HG02763 (cell line): ENCODE results near the gene BTBD17.

ENCODE experiments used
- ATAC-seq: cut with Tn5 transposase; IDR thresholded peaks from one replicate; pipeline ENCODE4 v1.9.1; 2021; ENCODE audit warnings: mild to moderate bottlenecking, moderate library complexity; ENCODE audit not compliant: unreplicated experiment

BTBD17 gene

DNA sequence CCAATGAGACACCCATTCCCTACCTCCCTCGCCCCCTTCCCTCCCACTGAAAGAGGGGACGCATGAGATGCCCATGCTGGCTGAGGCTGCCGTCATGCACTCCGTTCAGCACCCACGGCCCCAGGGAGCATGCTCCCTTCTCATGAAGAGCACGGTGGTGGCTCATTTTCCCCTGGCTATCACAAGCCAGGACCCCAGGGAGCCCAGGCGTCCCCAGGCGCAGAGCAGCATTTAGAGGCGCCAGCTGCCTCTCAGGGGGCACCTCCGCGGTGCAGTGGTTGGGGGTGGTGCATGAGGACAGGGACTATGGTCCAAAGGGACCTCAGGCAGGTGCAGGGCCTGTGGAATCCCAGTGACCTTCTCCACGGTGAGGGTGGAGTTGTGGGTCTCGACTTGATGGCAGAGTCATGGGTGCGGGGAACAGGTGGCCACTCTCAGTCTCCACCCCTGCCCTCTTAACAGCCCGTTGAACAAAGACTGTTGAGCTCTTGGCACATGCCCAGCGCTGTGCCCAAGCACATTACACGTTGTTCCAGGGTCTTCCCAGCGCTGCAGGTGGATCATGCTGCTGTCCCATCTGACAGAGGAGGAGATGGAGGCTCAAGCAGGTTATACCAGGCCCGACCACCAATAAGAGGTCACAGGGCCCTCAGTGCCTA lies 22.0 kb downstream of the BTBD17 start:
- no peak for ATAC-seq

DNA sequence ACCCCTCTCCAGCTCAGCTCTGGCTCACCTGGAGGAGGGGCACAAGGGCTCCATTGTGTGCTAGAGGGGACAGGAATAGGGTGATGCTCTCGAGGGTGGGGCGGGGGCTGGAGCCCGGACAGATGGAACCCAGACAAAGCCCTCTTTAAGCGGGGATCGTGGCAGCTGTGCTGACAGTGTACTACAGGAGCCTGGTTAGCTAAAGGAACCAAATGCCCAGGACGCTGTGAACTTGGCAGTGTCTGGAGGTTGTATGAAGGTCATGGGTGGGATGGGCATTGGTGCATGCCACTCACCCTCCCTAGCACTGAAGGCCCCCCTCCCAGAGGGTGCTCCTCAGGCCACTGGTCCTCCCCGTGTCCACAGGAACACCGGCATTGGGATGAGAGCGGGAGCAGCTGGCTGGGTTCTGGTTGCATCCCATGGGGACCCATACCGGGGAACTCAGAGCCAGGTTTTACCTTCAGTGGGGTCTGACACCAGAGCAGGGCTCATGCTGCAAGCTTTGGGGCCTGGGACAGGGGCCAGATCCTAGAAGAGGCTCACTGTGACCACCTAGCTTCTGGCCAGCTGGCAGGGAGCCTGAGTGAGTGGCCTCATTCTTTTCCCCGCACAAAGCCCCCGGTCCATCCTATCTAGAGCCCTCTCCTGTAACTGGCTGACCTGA lies 23.7 kb downstream of the BTBD17 start:
- ATAC-seq = no peak

DNA sequence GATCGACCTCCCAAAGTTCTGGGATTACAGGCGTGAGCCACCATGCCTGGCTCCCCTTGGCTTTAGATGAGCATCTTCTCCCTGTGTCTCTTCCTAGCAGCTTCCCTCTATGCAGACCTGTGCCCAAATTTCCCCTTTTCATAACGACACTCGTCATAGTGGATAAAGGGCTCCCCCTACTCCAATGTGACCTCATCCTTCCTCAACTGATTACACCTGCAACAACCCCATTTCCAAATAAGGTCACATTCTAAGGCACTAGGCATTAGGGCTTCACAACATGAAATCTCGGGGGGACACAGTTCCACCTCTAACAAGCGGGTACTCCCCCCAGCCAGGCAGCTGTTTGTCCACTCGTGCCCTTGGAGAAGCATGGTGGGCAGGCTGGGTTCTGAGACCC lies 25.4 kb downstream of the BTBD17 start:
- no peak for ATAC-seq

DNA sequence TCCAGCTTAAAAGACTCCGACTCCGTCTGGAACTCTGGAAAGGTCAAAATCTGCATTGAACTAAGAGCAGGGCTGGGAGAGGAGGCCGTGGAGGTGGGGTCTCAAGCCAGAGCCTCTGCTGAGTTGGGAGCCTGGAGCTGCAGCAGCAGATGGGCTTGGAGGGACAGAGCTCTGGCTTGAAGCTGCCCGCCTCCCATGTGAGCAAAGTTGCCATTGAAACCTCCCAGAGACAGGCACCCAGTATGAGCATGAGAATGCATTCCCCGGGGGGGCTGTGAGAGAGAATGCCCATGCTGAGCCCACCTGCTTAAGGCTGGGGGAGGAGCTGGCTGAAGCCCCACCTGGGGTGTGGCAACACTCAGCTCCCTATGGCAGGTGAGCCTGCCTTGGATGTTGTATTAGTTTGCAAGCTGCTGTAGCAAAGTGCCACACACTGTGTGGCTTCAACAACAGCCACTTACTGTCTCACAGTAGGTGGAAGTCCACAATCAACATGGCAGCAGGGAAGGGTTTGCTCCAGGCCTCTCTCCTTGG lies 26.1 kb downstream of the BTBD17 start:
- no peak for ATAC-seq

DNA sequence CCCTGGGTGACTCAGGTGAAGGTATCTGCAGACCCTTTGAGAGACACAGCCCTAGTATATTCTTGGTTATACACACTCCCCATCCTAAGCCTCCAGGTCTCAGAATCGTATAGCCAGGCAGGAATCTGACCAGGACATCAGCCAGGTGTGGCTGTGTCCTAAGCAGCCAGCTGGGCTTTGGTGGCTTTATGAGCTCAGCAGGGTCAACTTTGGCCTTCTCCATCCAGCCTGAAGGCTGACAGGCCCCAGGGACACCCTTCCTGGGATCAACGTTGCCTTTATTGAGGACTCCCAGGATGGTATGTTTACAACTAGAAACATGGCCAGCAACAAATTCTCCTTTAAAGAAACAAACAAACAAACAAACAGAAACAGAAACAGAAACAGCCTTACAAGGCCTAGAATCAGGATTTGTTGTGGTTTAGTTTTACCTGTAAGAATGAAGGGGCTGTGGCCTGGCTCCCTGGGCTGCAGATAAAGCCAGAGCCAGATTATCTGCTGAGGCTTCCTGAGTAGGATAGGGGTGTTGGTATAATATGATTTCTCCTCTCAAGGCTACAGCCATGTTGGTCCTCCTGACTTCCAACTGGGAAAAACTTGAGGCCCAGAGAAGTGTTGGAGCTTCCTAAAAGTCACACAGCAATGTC lies 27.2 kb downstream of the BTBD17 start:
- ATAC-seq = no peak

DNA sequence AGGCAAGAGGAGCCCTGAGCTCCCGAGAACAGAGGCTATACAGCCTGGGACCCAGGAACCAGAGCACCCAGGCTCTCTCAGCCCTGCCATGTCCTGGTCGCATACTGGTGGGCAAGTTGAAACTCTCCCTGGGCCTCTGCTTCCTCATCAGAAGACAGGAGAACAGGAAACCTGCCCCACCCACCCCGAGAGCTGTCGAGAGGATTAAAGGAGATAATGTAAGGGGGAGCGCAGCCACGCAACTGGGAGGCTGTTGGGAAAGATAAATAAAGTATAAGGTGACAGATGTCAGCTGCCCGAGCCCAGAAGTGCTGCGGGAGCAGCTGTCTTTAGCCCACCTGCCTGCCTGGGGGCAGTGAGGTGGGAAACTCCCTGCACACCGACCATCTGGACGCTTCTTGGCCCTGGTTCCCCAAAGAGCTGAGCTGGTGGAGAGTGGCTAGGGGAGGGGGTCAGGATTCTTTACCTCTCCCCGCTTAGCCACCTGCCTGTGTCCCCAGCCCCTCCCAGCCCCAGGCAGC lies 28.8 kb downstream of the BTBD17 start:
- no peak for ATAC-seq

DNA sequence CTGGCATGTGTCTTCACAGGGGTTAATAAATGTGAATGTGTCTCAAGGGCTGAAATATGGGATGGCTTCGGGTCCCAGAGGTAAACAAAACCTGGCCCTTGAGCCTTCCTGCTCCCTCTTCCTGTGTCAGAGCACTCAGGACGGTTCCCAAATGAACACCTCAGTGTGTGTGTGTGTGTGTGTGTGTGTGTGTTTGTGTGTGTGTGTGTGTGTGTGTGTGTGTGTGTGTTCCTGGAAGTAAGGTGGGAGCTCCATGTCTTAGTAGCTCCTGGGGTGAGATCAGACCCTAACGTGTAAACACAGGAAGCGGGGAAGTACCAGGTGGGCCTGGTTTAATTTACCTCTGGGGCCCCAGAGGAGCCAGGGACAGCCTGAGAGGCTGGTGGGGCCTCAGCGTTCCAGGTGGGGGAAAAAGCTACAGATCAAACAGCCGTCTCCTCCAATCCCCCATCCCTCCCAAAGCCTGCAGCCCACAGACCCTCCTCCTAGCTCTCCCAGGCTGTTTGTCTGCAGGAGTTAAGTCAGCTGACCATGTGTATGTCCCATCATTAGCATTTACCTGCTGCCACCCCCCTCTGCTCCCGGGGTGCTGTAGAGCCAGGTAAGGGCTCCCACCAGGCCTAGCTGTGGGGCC lies 29.5 kb downstream of the BTBD17 start:
- ATAC-seq = no peak

DNA sequence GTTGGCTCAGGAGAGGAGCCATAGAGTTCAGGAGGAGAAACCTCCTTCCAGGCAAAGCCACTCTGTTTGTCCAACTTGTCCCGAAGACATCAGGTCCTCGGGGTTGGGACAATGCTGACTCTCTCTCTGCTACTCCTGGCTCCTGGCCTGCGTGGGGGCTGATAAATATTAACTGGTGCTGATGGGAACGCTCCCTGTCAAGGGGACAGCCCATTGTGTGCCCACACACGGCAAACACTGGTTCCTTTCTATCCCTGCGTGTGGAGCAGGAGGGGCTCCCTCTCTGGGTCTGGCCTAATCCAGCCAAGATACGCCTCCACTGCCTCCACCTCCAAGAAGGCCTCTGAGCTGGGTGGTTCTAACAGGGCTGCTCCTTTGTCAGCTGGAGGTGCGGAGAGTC lies 31.2 kb downstream of the BTBD17 start:
- no peak for ATAC-seq

DNA sequence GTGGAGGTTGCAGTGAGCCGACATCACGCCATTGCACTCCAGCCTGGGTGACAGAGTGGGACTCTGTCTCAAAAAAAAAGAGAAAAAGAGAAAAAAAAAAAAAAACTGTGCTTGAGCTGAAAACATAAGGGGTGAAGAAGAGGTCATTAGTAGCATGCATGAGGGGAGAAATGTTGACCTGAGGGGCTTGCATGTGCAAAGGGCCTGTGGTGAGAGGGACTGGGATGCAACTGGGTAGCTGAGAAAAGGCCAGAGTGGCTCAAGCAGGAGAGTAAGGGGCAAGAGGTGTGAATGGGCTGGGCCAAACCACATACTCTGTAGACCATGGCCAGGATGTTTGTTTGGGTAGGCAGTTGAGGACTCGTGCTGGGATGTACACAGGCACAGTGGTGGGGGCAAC lies 32.3 kb downstream of the BTBD17 start:
- no peak for ATAC-seq

DNA sequence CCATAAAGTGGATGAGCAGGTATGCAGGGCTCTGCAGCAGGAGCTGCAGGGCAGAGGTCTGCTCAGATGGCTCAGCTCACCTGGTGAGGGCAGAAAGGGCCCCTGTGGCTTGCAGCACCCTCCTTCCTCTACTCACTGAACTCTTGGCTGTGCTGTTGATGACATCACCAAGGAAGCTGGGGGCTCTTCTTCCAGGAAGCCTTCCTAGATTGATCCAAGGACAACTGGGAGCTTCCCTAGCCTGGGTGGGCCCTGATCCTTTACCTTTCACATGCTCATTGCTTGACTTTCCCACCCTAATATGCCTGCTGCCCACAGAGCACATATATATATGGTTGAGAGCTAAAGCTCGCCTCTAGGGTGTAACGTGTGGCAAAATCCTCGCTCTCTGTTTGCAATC lies 33.2 kb downstream of the BTBD17 start:
- no peak for ATAC-seq

DNA sequence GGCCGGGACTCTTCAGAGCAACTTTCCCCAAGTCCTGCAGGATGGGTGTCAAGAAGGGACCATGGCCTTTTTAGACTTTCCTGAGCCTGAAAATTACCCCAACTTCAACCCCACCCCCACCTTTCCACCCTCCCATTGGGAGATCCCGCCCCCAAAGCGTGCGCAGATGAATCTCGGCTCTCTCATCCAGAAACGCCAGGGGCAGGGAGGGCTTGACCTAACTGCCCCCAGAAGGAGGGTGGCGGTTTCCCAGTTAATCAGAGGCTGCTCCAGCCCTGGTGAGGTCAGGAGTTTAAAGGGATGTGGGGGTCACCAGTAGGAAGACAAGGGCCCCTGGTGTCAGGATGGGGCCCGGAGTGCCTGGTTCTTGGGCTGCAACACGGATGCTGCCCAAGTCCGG lies 35.2 kb downstream of the BTBD17 start:
- ATAC-seq = no peak

DNA sequence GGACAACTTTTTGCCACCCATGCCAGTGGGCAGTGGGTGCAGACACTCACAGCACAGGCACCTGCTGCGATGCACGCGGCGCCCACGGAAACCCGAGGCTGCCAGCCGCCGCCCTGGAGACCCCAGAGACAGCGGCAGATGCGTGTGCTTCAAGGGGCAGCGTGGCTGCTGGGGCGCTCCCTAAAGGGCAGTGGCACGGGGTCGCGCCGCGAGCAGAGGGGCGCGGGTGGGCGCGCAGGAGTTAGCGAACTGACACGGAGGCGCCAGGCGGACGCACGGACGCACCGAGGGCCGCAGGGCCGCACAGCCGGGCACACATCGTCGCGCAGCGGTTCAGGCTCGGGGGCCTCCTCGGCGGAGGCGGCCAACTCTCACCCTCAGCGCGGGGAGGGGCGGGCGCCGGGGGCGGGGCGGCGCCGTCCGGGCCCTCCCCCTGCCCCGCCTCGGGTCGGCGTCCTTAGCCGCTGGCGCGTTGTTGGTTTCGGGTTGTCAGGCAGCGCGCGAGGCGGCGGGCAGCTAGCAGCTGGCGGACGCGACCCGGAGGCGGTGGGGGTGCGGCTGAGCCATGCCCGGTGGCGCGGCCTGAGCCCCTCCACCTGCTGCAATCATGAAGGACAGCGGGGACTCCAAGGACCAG lies 35.8 kb downstream of the BTBD17 start, which contains the start of gene KIF19:
Gene KIF19, plus strand, starts transcription at position 484 of the 637 bp plus-strand sequence. Its CDS starts 124 bp downstream, at position 608.
- ATAC-seq = no peak

DNA sequence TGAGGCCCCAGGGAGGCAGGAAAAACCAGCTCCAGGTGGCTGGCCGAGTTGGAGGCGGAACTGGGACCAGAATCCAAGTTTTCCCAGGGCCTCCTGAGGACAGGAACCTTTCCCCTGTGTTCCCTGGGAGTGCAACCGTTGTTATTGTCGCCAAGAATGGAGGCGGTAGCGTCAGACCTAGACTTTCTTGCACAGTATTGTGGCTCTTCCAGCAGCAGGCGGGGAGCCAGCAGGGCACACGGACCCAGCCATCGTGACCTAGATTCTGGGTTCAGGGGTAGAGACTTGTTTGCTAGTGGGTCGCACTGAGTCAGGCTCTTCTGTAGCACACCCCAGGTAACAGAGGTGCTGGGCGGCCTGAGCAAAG lies 36.3 kb downstream of the BTBD17 start:
- ATAC-seq = no peak

DNA sequence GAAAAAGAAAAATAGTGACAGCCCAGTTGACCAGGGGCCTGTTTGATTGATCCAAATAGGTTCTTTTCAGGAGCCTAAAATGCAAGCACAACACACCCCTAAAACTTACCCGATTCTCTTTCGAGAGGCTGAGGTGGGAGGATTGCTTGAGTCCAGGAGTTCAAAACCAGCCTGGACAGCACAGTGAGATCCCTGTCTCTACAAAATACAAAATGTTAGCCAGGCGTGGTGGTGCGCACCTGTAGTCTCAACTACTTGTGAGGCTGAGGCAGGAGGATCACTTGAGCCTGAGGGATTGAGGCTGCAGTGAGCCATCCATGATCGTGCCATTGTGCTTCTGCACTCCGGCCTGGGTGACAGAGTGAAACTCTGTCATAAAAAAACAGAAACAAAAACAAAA lies 37.1 kb downstream of the BTBD17 start:
- ATAC-seq = no peak

DNA sequence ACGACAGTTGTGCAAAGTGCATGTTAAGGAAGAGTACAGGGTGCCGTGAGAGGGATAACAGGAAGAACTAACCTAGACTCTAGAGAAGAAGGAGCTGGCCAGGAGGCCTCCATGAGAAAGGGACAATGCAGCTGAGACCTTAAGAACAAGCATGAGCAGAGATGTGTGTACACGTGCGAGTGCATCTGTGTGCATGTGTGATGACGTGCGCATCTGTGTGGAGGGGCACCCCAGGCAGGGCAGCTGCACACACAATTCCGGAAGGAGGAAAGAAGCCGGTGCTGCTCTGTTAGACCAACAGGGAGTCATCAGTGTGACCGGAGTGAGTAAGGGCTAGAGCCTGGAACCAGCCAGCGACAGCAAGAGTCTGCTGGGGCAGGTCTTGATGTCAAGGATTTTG lies 43.3 kb downstream of the BTBD17 start:
- no peak for ATAC-seq

DNA sequence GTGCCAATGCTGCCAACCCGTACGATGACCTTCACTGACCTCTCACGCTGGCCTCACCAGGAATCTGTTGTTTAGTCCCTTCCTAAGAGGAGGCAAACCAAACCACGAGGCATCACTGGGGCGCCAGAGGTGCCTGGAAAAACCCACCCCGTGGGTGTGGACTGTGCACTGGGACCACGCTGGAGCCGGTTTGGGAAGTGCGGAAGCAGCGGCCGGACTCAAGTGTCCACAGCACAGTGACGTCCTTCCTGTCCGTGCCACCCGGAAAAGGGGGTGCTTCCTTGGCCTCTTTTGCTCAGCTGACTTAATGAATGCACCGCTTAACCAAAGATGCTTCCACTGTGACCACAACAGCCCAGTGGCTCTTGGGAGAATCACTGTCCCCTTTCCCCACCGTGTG lies 44.6 kb downstream of the BTBD17 start:
- no peak for ATAC-seq

DNA sequence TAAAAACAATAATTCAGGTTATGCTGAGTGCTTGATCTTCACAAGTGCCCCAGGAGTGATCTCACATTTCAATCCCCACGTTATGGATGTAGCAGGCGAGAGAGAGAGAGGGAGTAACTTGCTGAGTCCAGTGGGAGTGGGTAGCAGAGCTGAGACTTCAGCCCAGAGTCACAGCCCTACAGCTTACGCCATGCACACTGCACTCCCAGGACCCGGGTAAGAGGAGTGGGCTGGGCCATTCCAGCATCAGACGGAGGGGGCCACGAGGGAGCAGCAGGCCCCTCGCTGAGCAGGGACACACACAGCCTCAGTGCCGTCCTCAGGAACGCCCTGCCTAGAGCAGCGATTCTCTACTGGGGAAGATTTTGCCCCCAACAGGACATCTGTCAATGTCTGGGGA lies 45.4 kb downstream of the BTBD17 start:
- no peak for ATAC-seq

DNA sequence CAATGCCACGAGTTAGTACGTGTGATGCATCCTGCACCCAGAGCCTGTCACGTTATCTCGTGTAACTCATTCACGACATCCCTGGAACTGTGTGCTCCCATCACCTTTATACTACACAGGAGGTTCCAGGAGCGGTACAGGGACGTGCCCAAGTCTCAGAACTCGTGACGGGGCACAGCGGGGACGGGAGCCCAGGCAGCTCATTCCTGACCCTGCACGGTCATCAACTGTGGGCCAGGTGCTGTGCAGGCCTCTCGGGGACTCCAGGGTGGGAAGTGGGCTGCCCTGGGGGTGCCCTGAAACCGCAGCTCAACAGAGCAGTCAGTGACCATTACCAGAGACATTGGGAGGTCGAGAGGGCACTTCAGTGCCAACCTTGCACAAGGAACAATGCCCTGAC lies 46.8 kb downstream of the BTBD17 start:
- ATAC-seq = no peak

DNA sequence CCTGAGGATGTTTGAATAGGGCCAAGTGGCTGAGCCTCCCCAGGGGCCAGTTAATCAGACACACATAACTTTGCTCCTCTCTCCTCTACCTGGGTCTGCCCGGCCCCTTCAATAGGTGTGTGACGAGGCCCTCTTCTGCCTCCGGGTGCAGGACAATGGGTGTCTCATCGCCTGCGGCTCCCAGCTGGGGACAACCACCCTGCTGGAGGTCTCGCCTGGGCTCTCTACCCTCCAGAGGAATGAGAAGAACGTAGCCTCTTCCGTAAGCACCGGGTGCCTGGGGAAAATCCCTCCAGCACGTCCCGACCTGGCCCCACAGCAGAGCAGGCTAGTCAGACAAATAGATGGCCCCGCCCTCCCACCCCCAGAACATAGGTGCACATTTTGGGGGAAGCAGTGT lies 51.8 kb downstream of the BTBD17 start:
- ATAC-seq = no peak

DNA sequence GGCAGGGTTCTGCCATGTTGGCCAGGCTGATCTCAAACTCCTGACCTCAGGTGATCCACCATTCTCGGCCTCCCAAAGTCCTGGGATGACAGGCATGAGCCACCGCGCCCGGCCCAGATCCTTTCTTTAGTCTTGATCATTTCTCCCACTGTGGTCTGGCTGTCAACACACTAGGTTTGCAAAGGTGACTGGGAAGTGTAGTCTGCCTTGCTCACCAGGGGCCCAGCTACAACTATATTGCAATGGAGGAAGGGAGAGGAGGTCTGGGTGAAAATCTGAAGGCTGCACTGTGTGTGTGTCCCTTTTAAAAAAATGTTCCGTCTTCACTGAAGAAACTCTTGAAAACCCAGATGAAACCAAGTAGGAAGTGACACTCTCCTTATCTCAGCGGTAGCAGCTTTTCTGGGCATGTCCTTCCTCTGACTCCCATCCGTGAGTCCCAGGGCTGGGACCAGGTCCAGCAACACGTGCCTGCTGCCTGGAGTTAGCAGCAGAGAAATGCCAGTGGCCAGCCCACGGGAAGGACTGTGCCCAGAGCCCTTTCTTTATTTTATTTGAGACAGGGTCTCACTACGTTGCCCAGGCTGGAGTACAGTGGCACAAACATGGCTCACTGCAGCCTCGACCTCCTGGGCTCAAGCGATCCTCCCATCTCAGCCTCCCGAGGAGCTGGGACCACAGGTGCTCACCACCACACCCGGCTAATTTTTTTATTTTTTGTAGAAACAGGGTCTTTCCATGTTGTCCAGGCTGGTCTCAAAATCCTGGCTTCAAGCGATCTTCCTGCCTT lies 53.5 kb downstream of the BTBD17 start:
- no peak for ATAC-seq
